Right lobe of liver (tissue), 6 donors: ENCODE results near the gene IL27RA. TPM values are rescaled to one million over a fixed set of nuclear protein-coding genes. Genes with fewer than 3 reads are reported as not detected.
A peak's percentile ranks its signal among the peaks of the same experiment; 100 is the strongest.

ENCODE experiments used
- ATAC-seq, 4 donors: fragments of 200-7000 bp; cut with Tn5 transposase; one replicate each; pipeline ENCODE4 v1.9.1; 2020; ENCODE audit warnings: mild to moderate bottlenecking in 4 of 4, moderate library complexity in 4 of 4
- DNase-seq, 3 donors: peaks; one replicate each; pipeline ENCODE4 v3.0.0-alpha.2; 2020
- H3K27ac ChIP-seq, 3 donors: fragments of 200-600 bp; one replicate each; pipeline ENCODE4 v1.8.0; 2022
- H3K27me3 ChIP-seq, 2 donors: fragments of 200-600 bp; one replicate each; pipeline ENCODE4 v1.8.0; 2022
- H3K36me3 ChIP-seq, 4 donors: fragments of 200-600 bp; sonication (generic) in 1 of 4; one replicate each; pipeline versions ENCODE4 v1.5.1 to v1.8.0; 2017 to 2022; ENCODE audit warnings: control low read depth in 1 of 4
- H3K4me1 ChIP-seq, 4 donors: fragments of 200-600 bp; sonication (generic) in 1 of 4; one replicate each; pipeline versions ENCODE4 v1.5.1 to v1.8.0; 2017 to 2022; ENCODE audit warnings: control low read depth in 1 of 4
- H3K4me3 ChIP-seq, 3 donors: fragments of 200-600 bp; one replicate each; pipeline ENCODE4 v1.8.0; 2022
- H3K9me3 ChIP-seq, 4 donors: fragments of 200-600 bp; sonication (generic) in 1 of 4; one replicate each; pipeline versions ENCODE4 v1.5.1 to v1.8.0; 2017 to 2022; ENCODE audit warnings: control low read depth in 1 of 4
- POLR2A ChIP-seq: fragments of 450-650 bp; IDR thresholded peaks from one replicate; pipeline ENCODE4 v1.6.1; 2017; ENCODE audit warnings: antibody characterized with exemption, mild to moderate bottlenecking
- WGBS: methylation state at CpG from one replicate; pipeline ENCODE4 v1.1.6; 2018; ENCODE audit warnings: low coverage, low lambda C conversion rate; ENCODE audit not compliant: insufficient coverage; ENCODE audit errors: missing lambda C conversion rate; 5-methylcytosine and 5-hydroxymethylcytosine counted together
- intact Hi-C, 2 donors: fragments of 100-400 bp; cut with DNase I; formaldehyde crosslinking; loops; one replicate each; pipeline versions ENCODE4 v1.11.2 to v1.14.1; 2022
- total RNA-seq, 6 experiments: library from RNA; depleted of rRNA in 2 of 6; stranded (reverse); fragments of >200 nt in 2 of 6; fragmentation: NEBNext Ultra II Directional in 3 of 6; extraction: Animal tissue kit (Norgen Biotek cat#: 25700) in 3 of 6; gene quantifications; one replicate each; pipeline versions ENCODE4 v1.1.0 to v1.2.4, GENCODE V29; 2016 to 2023
- TF ChIP-seq, protein P1 (sequence below), 4 donors: fragments of 200-600 bp in 3 of 4; fragments of 450-650 bp in 1 of 4; IDR thresholded peaks; one replicate each; pipeline versions ENCODE4 v1.5.1 to v1.8.0; 2016 to 2022; ENCODE audit warnings: antibody characterized with exemption in 4 of 4, mild to moderate bottlenecking in 2 of 4
- donor health status: DM: no; HTN: yes; CAD: no.
- donor health status: DM: no; HTN: no; CAD: no.
- donor health status: DM: no; HTN: no; CAD: no.
- donor health status: DM: no; HTN: yes; CAD: no.
- donor health status: DM: no; HTN: yes; CAD: no.

The IL27RA gene
- total RNA-seq, 6 experiments from 2014 or later: 1.1 to 3.0 (median 1.5) TPM

DNA sequence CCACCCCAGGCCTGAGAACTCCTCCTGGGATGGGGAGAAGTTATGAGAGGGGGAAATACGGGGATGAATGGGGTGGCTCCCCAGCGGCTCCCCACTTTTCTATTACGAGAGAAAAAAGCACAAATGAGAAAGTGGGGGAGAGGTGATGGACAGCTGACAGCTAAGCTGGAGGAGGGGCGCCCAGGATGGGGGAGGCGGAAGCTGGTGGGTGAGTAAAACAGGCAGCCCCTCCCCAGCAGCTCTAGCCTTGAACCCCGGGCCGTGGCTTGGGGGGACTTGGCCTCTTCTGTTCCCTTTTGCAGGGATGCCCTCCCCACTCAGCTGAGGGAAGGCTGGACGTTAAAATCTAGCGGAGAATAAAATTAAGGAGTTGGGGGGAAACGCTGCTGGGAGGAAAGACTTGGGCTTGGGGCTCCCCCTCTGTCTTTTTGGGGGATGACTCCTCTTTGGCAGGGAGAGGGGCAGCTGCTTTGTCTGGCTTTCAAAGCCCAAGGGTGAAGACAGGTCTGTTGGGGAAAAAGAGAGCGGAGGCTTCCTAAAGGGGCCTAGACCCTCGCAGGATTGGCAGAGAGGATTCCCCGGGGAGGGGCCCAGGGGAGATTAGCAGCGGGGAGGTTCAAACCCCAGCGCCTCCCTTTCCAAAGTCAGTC, 60.4 kb downstream of the IL27RA start:
- ATAC-seq (peak in 1 of 4 donors; percentile 1), DNase-seq (peak in 1 of 3 donors; percentile 53)
- peak overlapping the region; percentile 79 to 94 (median 86) for H3K27ac ChIP-seq
- peaks cover 0 to 13% (median under 1%) of the 10 kb centered on the region in 4 donors for H3K36me3 ChIP-seq
- peak overlapping the region; percentile 70 to 83 (median 75) for H3K4me3 ChIP-seq
- 30% methylated on average over 14 of the region's 15 CpGs for WGBS
- TF ChIP-seq, protein P1, sequence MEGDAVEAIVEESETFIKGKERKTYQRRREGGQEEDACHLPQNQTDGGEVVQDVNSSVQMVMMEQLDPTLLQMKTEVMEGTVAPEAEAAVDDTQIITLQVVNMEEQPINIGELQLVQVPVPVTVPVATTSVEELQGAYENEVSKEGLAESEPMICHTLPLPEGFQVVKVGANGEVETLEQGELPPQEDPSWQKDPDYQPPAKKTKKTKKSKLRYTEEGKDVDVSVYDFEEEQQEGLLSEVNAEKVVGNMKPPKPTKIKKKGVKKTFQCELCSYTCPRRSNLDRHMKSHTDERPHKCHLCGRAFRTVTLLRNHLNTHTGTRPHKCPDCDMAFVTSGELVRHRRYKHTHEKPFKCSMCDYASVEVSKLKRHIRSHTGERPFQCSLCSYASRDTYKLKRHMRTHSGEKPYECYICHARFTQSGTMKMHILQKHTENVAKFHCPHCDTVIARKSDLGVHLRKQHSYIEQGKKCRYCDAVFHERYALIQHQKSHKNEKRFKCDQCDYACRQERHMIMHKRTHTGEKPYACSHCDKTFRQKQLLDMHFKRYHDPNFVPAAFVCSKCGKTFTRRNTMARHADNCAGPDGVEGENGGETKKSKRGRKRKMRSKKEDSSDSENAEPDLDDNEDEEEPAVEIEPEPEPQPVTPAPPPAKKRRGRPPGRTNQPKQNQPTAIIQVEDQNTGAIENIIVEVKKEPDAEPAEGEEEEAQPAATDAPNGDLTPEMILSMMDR (IDR thresholded peaks at IDR 0.05): no peak
- TF ChIP-seq POLR2A: no peak
- intact Hi-C loops: no loop called here
- H3K4me1 ChIP-seq: no peaks in the 10 kb centered on the region
- no peaks in the 10 kb centered on the region for H3K27me3 ChIP-seq
- peaks cover 0 to 4% (median 0%) of the 10 kb centered on the region in 4 donors for H3K9me3 ChIP-seq

DNA sequence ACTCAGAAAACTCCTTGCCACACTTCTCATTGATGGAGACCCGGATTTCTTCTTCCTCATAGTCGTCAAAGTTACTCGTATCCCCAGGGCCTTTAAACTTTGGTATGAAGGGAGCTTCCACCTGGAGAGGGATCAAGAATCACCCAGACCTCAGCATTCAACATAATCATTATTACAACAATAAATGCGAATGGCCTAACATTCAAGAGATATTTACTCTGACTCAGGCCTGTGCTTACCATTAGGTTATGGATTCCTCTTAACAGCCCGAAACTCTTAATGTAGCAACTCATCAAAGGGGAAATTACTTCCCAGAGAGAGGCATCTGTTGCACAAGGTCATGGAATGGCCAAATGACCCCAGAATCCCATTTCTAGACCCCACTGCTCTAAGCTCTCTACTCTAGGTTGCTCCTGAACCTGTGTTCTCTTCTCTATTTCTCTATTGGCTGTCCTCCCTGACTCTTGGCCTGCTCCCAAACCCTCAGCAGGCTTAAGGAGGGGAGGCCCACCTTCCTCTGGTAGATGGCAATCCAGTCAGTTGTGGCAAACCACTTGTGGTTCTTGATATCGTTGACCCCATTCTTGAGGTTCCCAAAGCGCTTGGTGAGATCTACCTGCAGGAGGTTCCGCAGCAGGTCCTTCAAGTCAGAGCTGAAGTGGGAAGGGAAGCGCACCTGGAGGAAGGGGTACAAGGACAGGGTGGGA, 61.7 kb downstream of the IL27RA start:
- 92% methylated on average over 8 of the region's 9 CpGs for WGBS
- no peak overlapping the region for H3K27ac ChIP-seq
- H3K36me3 ChIP-seq: peaks cover 0 to 25% (median 2%) of the 10 kb centered on the region in 4 donors

DNA sequence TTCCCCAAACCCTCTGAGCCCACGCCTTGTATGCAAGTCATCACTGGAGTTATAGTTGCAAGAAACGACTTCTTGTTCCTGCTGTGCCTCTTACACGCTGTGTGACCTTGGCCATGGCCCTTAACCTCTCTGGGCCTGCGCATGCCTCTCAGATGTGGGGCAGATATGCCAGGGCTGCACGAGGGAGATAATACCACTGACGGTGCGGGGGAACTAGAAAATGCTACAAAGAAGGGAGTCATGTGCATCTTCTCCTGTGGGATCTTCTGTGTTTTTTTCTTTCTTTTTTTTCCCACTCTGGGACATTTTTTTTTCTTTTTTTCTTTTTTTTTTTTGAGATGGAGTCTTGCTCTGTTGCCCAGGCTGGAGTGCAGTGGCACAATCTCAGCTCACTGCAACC, 63.3 kb downstream of the IL27RA start:
- WGBS: 76% methylated on average over 7 of the region's 7 CpGs
- Histone ChIP-seq H3K36me3 (peaks cover 0 to 28% (median 1%) of the 10 kb centered on the region in 4 donors), H3K27ac (no peak overlapping the region), H3K4me3 (no peak overlapping the region), H3K27me3 (no peaks in the 10 kb centered on the region), H3K4me1 (no peaks in the 10 kb centered on the region), H3K9me3 (peaks cover 0 to 4% (median 0%) of the 10 kb centered on the region in 4 donors)
- TF ChIP-seq, protein P1 (IDR thresholded peaks at IDR 0.05): no peak
- no peak for TF ChIP-seq POLR2A
- ATAC-seq: no peak
- DNase-seq: no peak
- intact Hi-C loops: no loop called here

More for the DNA sequence above, 61.7 kb downstream of the IL27RA start:
- Histone ChIP-seq H3K4me3 (no peak overlapping the region), H3K4me1 (no peaks in the 10 kb centered on the region), H3K27me3 (no peaks in the 10 kb centered on the region), H3K9me3 (peaks cover 0 to 4% (median 0%) of the 10 kb centered on the region in 4 donors)
- intact Hi-C loops: no loop called here
- ATAC-seq: no peak
- no peak for TF ChIP-seq POLR2A
- DNase-seq: no peak

DNA sequence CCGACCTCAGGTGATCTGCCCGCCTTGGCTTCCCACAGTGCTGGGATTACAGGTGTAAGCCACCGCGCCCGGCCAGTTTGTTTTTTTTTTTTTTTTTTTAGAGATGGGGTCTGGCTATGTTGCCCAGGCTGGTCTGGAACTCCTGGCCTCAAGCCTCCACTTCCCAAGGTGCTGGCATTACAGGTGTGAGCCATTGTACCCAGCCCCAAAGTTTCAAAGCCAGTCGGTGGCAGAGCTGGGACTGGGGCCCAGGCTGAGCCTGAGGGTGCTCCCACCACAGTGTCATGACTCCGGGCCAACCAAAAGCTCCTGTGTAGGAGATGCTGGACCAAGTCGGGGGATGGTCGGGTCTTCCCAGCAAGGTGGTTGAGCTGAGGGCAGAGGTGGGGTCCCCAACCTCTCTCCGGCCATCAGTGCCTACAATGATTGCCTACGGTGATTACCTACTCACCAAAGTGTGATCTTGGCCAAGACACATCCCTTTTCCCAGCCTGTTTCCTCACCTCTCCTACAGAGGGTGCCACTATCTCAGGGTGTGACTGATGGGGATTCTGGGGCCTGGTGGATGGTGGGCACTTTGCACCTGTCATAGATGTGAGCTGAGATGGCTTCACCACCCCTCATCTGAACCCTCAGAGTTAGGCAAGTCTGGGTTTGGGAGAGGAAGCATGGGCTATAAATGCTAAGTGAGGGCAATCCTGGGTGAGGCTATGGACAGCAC, 64.9 kb downstream of the IL27RA start:
- TF ChIP-seq POLR2A: no peak
- TF ChIP-seq, protein P1 (IDR thresholded peaks at IDR 0.05): peak in 2 of 4 donors; percentile 11
- peak in 2 of 4 donors; percentile 27 to 32 for ATAC-seq
- no peak for DNase-seq
- WGBS: 92% methylated on average over 6 of the region's 11 CpGs
- no peak overlapping the region for H3K4me3 ChIP-seq
- H3K27me3 ChIP-seq: no peaks in the 10 kb centered on the region
- peaks cover 0 to 41% (median 8%) of the 10 kb centered on the region in 4 donors for H3K36me3 ChIP-seq
- intact Hi-C loops: no loop called here
- H3K4me1 ChIP-seq: no peaks in the 10 kb centered on the region
- no peak overlapping the region for H3K27ac ChIP-seq
- peaks cover 0 to 4% (median 0%) of the 10 kb centered on the region in 4 donors for H3K9me3 ChIP-seq
